ENCODE results near the gene BAZ2B. TPM values are rescaled to one million over a fixed set of nuclear protein-coding genes. Genes with fewer than 3 reads are reported as not detected.

Gene BAZ2B
- total and polyA plus RNA-seq, 4 donors = 18.3 to 266 (median 39.5) TPM

GRCh38 chr2:159518321-159519005, 97.9 kb downstream of the BAZ2B start:
- H3K9me3 ChIP-seq (ENCODE audit: control insufficient read depth in 4 of 4, insufficient read depth in 3 of 4, low read length in 3 of 4) = no peaks in the 10 kb centered on the region
- no peaks in the 10 kb centered on the region for H3K27me3 ChIP-seq (ENCODE audit: control insufficient read depth in 3 of 3, insufficient read depth in 3 of 3, low read length in 2 of 3)
- ATAC-seq (ENCODE audit: insufficient read depth, low FRiP score) (no peak), DNase-seq (no peak)
- no peak overlapping the region for H3K27ac ChIP-seq (ENCODE audit: low read depth in 1 of 2, low read length in 1 of 2)
- no peak for TF ChIP-seq CTCF (IDR thresholded peaks at IDR 0.05; ENCODE audit: control extremely low read depth, extremely low read depth)
- H3K4me1 ChIP-seq (ENCODE audit: control insufficient read depth in 5 of 5, insufficient read depth in 5 of 5, low read length in 5 of 5) = peaks cover 0 to 20% (median 3%) of the 10 kb centered on the region in 5 donors
- H3K36me3 ChIP-seq (ENCODE audit: control insufficient read depth in 4 of 4, insufficient read depth in 4 of 4, low read length in 4 of 4) = no peaks in the 10 kb centered on the region
- 42 to 53% methylated on average over 3 of the region's 3 CpGs for WGBS, 2 donors
- no peak overlapping the region for H3K9ac ChIP-seq (ENCODE audit: insufficient read depth in 1 of 2, low read length in 2 of 2)
- H3K4me3 ChIP-seq = no peak overlapping the region

- DNase-seq = peak in 2 of 3 donors; percentile 54 to 64
Measured at GRCh38 chr2:159516241-159516758, 100.0 kb downstream of the BAZ2B start.

GRCh38 chr2:159515441-159515840, 100.9 kb downstream of the BAZ2B start:
- ATAC-seq (ENCODE audit: insufficient read depth, low FRiP score) (no peak), DNase-seq (peak in 1 of 3 donors; percentile 22)
- no peaks in the 10 kb centered on the region for H3K36me3 ChIP-seq (ENCODE audit: control insufficient read depth in 4 of 4, insufficient read depth in 4 of 4, low read length in 4 of 4)
- H3K4me3 ChIP-seq = no peak overlapping the region
- H3K9me3 ChIP-seq (ENCODE audit: control insufficient read depth in 4 of 4, insufficient read depth in 3 of 4, low read length in 3 of 4) = no peaks in the 10 kb centered on the region
- no peak overlapping the region for H3K27ac ChIP-seq (ENCODE audit: low read depth in 1 of 2, low read length in 1 of 2)
- no peak for TF ChIP-seq CTCF (IDR thresholded peaks at IDR 0.05; ENCODE audit: control extremely low read depth, extremely low read depth)
- no peaks in the 10 kb centered on the region for H3K27me3 ChIP-seq (ENCODE audit: control insufficient read depth in 3 of 3, insufficient read depth in 3 of 3, low read length in 2 of 3)
- H3K4me1 ChIP-seq (ENCODE audit: control insufficient read depth in 5 of 5, insufficient read depth in 5 of 5, low read length in 5 of 5) = peaks cover 3 to 30% (median 5%) of the 10 kb centered on the region in 5 donors
- no peak overlapping the region for H3K9ac ChIP-seq (ENCODE audit: insufficient read depth in 1 of 2, low read length in 2 of 2)
- WGBS, 2 donors = 24 to 40% methylated on average over 1 of the region's 1 CpG

More at GRCh38 chr2:159516241-159516758, 100.0 kb downstream of the BAZ2B start:
- Histone ChIP-seq H3K4me1 (ENCODE audit: control insufficient read depth in 5 of 5, insufficient read depth in 5 of 5, low read length in 5 of 5) (peaks cover 3 to 30% (median 5%) of the 10 kb centered on the region in 5 donors), H3K27ac (ENCODE audit: low read depth in 1 of 2, low read length in 1 of 2) (peak overlapping the region in 1 of 2 donors; percentile 83), H3K36me3 (ENCODE audit: control insufficient read depth in 4 of 4, insufficient read depth in 4 of 4, low read length in 4 of 4) (no peaks in the 10 kb centered on the region), H3K9me3 (ENCODE audit: control insufficient read depth in 4 of 4, insufficient read depth in 3 of 4, low read length in 3 of 4) (no peaks in the 10 kb centered on the region), H3K9ac (ENCODE audit: insufficient read depth in 1 of 2, low read length in 2 of 2) (peak overlapping the region; percentile 51 to 77), H3K4me3 (no peak overlapping the region), H3K27me3 (ENCODE audit: control insufficient read depth in 3 of 3, insufficient read depth in 3 of 3, low read length in 2 of 3) (no peaks in the 10 kb centered on the region)
- no peak for TF ChIP-seq CTCF (IDR thresholded peaks at IDR 0.05; ENCODE audit: control extremely low read depth, extremely low read depth)
- ATAC-seq (ENCODE audit: insufficient read depth, low FRiP score) = peak; percentile 66
- WGBS, 2 donors = 3 to 4% methylated on average over 6 of the region's 6 CpGs
